Head of caudate nucleus (tissue), 42 donors: Measurements from ENCODE around the gene UBA1.

Experiments used
- DNase-seq, 42 donors: peaks; one replicate each; pipeline versions ENCODE4 v3.0.0 to v3.0.0-alpha.2; 2020 to 2021; ENCODE audit warnings: mixed read lengths in 7 of 42
- intact Hi-C: fragments of 100-400 bp; cut with DNase I; formaldehyde crosslinking; loops from one replicate; pipeline ENCODE4 v1.15.0; 2022

UBA1 gene

GRCh38 chrX:47168495-47169073 is 25.0 kb upstream of the UBA1 start:
- intact Hi-C loops: no loop called here
- peak in 6 of 42 donors; percentile 6 to 64 (median 18) for DNase-seq

GRCh38 chrX:47169273-47169672 is 24.4 kb upstream of the UBA1 start:
- peak in 5 of 42 donors; percentile 2 to 27 (median 14) for DNase-seq

GRCh38 chrX:47169726-47170515 is 23.7 kb upstream of the UBA1 start:
- peak in 6 of 42 donors; percentile 3 to 30 (median 14) for DNase-seq
- intact Hi-C loops: no loop called here

More at GRCh38 chrX:47169273-47169672, 24.4 kb upstream of the UBA1 start:
- intact Hi-C loops: no loop called here

- DNase-seq: peak in 6 of 42 donors; percentile 3 to 23 (median 12)
- intact Hi-C loops: no loop called here
These were observed 22.6 kb upstream of the UBA1 start for GRCh38 chrX:47170861-47171692.

GRCh38 chrX:47171996-47172395 is 21.6 kb upstream of the UBA1 start:
- intact Hi-C loops: no loop called here
- DNase-seq: peak in 2 of 42 donors; percentile 2 to 3

GRCh38 chrX:47172549-47172948 is 21.1 kb upstream of the UBA1 start:
- intact Hi-C loops: no loop called here

GRCh38 chrX:47172971-47173792 is 20.4 kb upstream of the UBA1 start:
- intact Hi-C loops: no loop called here

More at GRCh38 chrX:47172549-47172948, 21.1 kb upstream of the UBA1 start:
- DNase-seq: peak in 2 of 42 donors; percentile 2 to 6

GRCh38 chrX:47174376-47174775 is 19.3 kb upstream of the UBA1 start:
- intact Hi-C loops: no loop called here
- DNase-seq: peak in 1 of 42 donors; percentile 1

More at GRCh38 chrX:47172971-47173792, 20.4 kb upstream of the UBA1 start:
- peak in 4 of 42 donors; percentile 0 to 22 (median 6) for DNase-seq

- peak in 1 of 42 donors; percentile 11 for DNase-seq
- intact Hi-C loops: no loop called here
These were observed 18.6 kb upstream of the UBA1 start for GRCh38 chrX:47174846-47175587.

GRCh38 chrX:47175588-47175980 is 18.0 kb upstream of the UBA1 start:
- intact Hi-C loops: no loop called here
- DNase-seq: peak in 1 of 42 donors; percentile 2

GRCh38 chrX:47176101-47176740 is 17.4 kb upstream of the UBA1 start:
- intact Hi-C loops: no loop called here
- peak in 1 of 42 donors; percentile 2 for DNase-seq

- intact Hi-C loops: no loop called here
- no peak for DNase-seq
These were observed 16.6 kb upstream of the UBA1 start for GRCh38 chrX:47177079-47177478.

- DNase-seq: no peak
- intact Hi-C loops: no loop called here
These were observed 15.3 kb upstream of the UBA1 start for GRCh38 chrX:47178337-47178736.

- intact Hi-C loops: no loop called here
- DNase-seq: peak; percentile 12 to 82 (median 54)
These were observed 14.3 kb upstream of the UBA1 start for GRCh38 chrX:47179221-47179927.

- intact Hi-C loops: no loop called here
- no peak for DNase-seq
These were observed 13.7 kb upstream of the UBA1 start for GRCh38 chrX:47179928-47180255.

- DNase-seq: no peak
- intact Hi-C loops: no loop called here
These were observed 13.3 kb upstream of the UBA1 start for GRCh38 chrX:47180346-47180745.

GRCh38 chrX:47181301-47181700 is 12.3 kb upstream of the UBA1 start:
- intact Hi-C loops: no loop called here
- DNase-seq: no peak
